DND-41 (cell line): ENCODE results near the gene KCNK3.

ENCODE experiments used
- CTCF ChIP-seq: IDR thresholded peaks from 2 replicates; pipeline ENCODE4 v1.5.1; 2012; ENCODE audit warnings: borderline replicate concordance, low read length, moderate library complexity, mild to moderate bottlenecking; ENCODE audit not compliant: poor library complexity, severe bottlenecking; ENCODE audit errors: extremely low read depth
- EZH2 ChIP-seq: IDR thresholded peaks from 3 replicates; pipeline ENCODE4 v1.6.1; 2012; ENCODE audit warnings: borderline replicate concordance, low read depth, mild to moderate bottlenecking, moderate library complexity, low read length, inconsistent platforms; ENCODE audit not compliant: severe bottlenecking

DNA sequence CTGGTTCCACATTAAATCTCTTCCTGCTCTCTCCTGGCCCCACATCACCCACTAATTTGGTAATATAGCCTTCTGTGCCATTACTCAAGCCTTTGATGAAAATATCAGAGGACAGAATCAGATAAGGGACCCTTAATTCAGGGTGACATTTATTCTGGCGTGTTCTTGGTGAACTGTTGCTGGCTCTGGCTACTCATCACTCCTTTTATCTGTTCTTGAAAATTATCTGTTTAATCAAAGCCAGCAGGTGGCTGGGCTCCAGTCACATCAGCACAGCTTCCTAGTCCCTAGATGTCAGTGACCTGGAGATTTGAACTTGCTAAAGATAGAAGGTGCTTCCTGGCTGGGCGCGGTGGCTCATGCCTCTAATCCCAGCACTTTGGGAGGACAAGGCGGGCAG is 44.7 kb downstream of the KCNK3 start:
- no peak for TF ChIP-seq CTCF
- TF ChIP-seq EZH2 = no peak
